SK-N-MC (cell line): ENCODE measurements around the gene SLC25A13.

Experiments used
- EZH2 ChIP-seq: fragments of 200-600 bp; sonication (generic); IDR thresholded peaks from one replicate; pipeline ENCODE4 v1.6.1; 2017; ENCODE audit warnings: antibody characterized with exemption
- POLR2AphosphoS5 ChIP-seq: IDR thresholded peaks from 2 replicates; pipeline ENCODE4 v1.6.1; 2012; ENCODE audit warnings: mild to moderate bottlenecking, low read depth, low read length, borderline replicate concordance

GRCh38 chr7:96310110-96310509 is 11.8 kb downstream of the SLC25A13 start:
- no peak for TF ChIP-seq POLR2AphosphoS5
- no peak for TF ChIP-seq EZH2
